Adipocyte (in vitro differentiated cells): Measurements from ENCODE around the gene ARSI.

Experiments used
- DNase-seq: peaks from one replicate; pipeline ENCODE4 v3.0.0-alpha.2; 2015; ENCODE audit warnings: low read depth
- H3K27me3 ChIP-seq: replicated peaks from 2 replicates; pipeline ENCODE4 v1.7.0; 2013; ENCODE audit warnings: mild to moderate bottlenecking, low read length, moderate library complexity; ENCODE audit not compliant: control insufficient read depth, insufficient read depth
- H3K36me3 ChIP-seq: 2 replicates; pipeline ENCODE4 v1.7.0; 2013; ENCODE audit warnings: low read length, mild to moderate bottlenecking, moderate library complexity; ENCODE audit not compliant: control insufficient read depth, insufficient read depth, severe bottlenecking
- H3K4me1 ChIP-seq: 2 replicates; pipeline ENCODE4 v1.7.0; 2013; ENCODE audit warnings: mild to moderate bottlenecking, low read length, moderate library complexity; ENCODE audit not compliant: control insufficient read depth, insufficient read depth
- H3K4me3 ChIP-seq: 2 replicates; pipeline ENCODE4 v1.7.0; 2013; ENCODE audit warnings: mild to moderate bottlenecking, low read length, moderate library complexity
- H3K9ac ChIP-seq: 2 replicates; pipeline ENCODE4 v1.7.0; 2013; ENCODE audit warnings: mild to moderate bottlenecking, low read length, moderate library complexity
- H3K9me3 ChIP-seq: 2 replicates; pipeline ENCODE4 v1.7.0; 2013; ENCODE audit warnings: mild to moderate bottlenecking, low read length, moderate library complexity; ENCODE audit not compliant: control insufficient read depth

Gene ARSI

GRCh38 chr5:150258130-150258529 is 44.6 kb downstream of the ARSI start:
- H3K27me3 ChIP-seq = no peaks in the 10 kb centered on the region
- no peak for DNase-seq
- no peaks in the 10 kb centered on the region for H3K36me3 ChIP-seq
- H3K4me3 ChIP-seq = no peak overlapping the region
- H3K9ac ChIP-seq = no peak overlapping the region
- no peaks in the 10 kb centered on the region for H3K9me3 ChIP-seq
- H3K4me1 ChIP-seq = no peaks in the 10 kb centered on the region

GRCh38 chr5:150257424-150257823 is 45.3 kb downstream of the ARSI start:
- H3K4me1 ChIP-seq = no peaks in the 10 kb centered on the region
- DNase-seq = no peak
- H3K27me3 ChIP-seq = no peaks in the 10 kb centered on the region

GRCh38 chr5:150256410-150257064 is 46.2 kb downstream of the ARSI start:
- H3K27me3 ChIP-seq = no peaks in the 10 kb centered on the region
- no peak overlapping the region for H3K4me3 ChIP-seq
- DNase-seq = no peak
- no peaks in the 10 kb centered on the region for H3K36me3 ChIP-seq
- H3K9ac ChIP-seq = no peak overlapping the region
- H3K9me3 ChIP-seq = no peaks in the 10 kb centered on the region
- H3K4me1 ChIP-seq = no peaks in the 10 kb centered on the region

More at GRCh38 chr5:150257424-150257823, 45.3 kb downstream of the ARSI start:
- Histone ChIP-seq H3K9me3 (no peaks in the 10 kb centered on the region), H3K36me3 (no peaks in the 10 kb centered on the region), H3K4me3 (no peak overlapping the region), H3K9ac (no peak overlapping the region)

- no peaks in the 10 kb centered on the region for H3K36me3 ChIP-seq
- H3K4me1 ChIP-seq = no peaks in the 10 kb centered on the region
- H3K4me3 ChIP-seq = no peak overlapping the region
- H3K9ac ChIP-seq = no peak overlapping the region
- no peaks in the 10 kb centered on the region for H3K9me3 ChIP-seq
- no peak for DNase-seq
- H3K27me3 ChIP-seq = no peaks in the 10 kb centered on the region
Measured at GRCh38 chr5:150255659-150256409, 46.9 kb downstream of the ARSI start.

GRCh38 chr5:150254774-150255173 is 47.9 kb downstream of the ARSI start:
- Histone ChIP-seq H3K36me3 (no peaks in the 10 kb centered on the region), H3K27me3 (no peaks in the 10 kb centered on the region), H3K9me3 (no peaks in the 10 kb centered on the region), H3K4me1 (no peaks in the 10 kb centered on the region), H3K4me3 (no peak overlapping the region), H3K9ac (no peak overlapping the region)
- no peak for DNase-seq

- no peak for DNase-seq
- H3K27me3 ChIP-seq = no peaks in the 10 kb centered on the region
- H3K4me3 ChIP-seq = no peak overlapping the region
- H3K4me1 ChIP-seq = no peaks in the 10 kb centered on the region
- H3K9ac ChIP-seq = no peak overlapping the region
- no peaks in the 10 kb centered on the region for H3K9me3 ChIP-seq
- H3K36me3 ChIP-seq = no peaks in the 10 kb centered on the region
Measured at GRCh38 chr5:150254363-150254762, 48.3 kb downstream of the ARSI start.

- Histone ChIP-seq H3K4me3 (no peak overlapping the region), H3K9ac (no peak overlapping the region), H3K4me1 (no peaks in the 10 kb centered on the region), H3K9me3 (no peaks in the 10 kb centered on the region), H3K36me3 (no peaks in the 10 kb centered on the region), H3K27me3 (no peaks in the 10 kb centered on the region)
- no peak for DNase-seq
Measured at GRCh38 chr5:150253416-150254208, 49.1 kb downstream of the ARSI start.

GRCh38 chr5:150252489-150252888 is 50.2 kb downstream of the ARSI start:
- DNase-seq = no peak
- no peaks in the 10 kb centered on the region for H3K36me3 ChIP-seq

GRCh38 chr5:150251504-150251903 is 51.2 kb downstream of the ARSI start:
- Histone ChIP-seq H3K36me3 (no peaks in the 10 kb centered on the region), H3K27me3 (no peaks in the 10 kb centered on the region), H3K9me3 (no peaks in the 10 kb centered on the region), H3K4me1 (no peaks in the 10 kb centered on the region), H3K9ac (no peak overlapping the region), H3K4me3 (no peak overlapping the region)
- no peak for DNase-seq

More at GRCh38 chr5:150252489-150252888, 50.2 kb downstream of the ARSI start:
- Histone ChIP-seq H3K27me3 (no peaks in the 10 kb centered on the region), H3K9ac (no peak overlapping the region), H3K4me1 (no peaks in the 10 kb centered on the region), H3K9me3 (no peaks in the 10 kb centered on the region), H3K4me3 (no peak overlapping the region)

GRCh38 chr5:150249744-150250143 is 53.0 kb downstream of the ARSI start:
- H3K9ac ChIP-seq = no peak overlapping the region
- DNase-seq = no peak
- peaks cover 11% of the 10 kb centered on the region for H3K4me1 ChIP-seq
- H3K9me3 ChIP-seq = no peaks in the 10 kb centered on the region
- H3K27me3 ChIP-seq = no peaks in the 10 kb centered on the region
- no peaks in the 10 kb centered on the region for H3K36me3 ChIP-seq
- no peak overlapping the region for H3K4me3 ChIP-seq

- Histone ChIP-seq H3K36me3 (no peaks in the 10 kb centered on the region), H3K4me1 (peaks cover 11% of the 10 kb centered on the region), H3K9me3 (no peaks in the 10 kb centered on the region), H3K9ac (no peak overlapping the region), H3K27me3 (no peaks in the 10 kb centered on the region), H3K4me3 (no peak overlapping the region)
- no peak for DNase-seq
Measured at GRCh38 chr5:150248946-150249345, 53.8 kb downstream of the ARSI start.
